ENCODE results near the gene PHTF2. TPM values are rescaled to one million over a fixed set of nuclear protein-coding genes. Genes with fewer than 3 reads are reported as not detected.
"Not testable (repeated sequence)": the region's sequence is repeated elsewhere in the genome, so short reads cannot be mapped to it uniquely, and the experiment has no call there.

The PHTF2 gene
- total RNA-seq, 1 experiment from 2014 or later = 68.9 TPM

GRCh38 chr7:77826300-77826699 is 27.7 kb downstream of the PHTF2 start:
- Histone ChIP-seq H3K4me3 (no peak overlapping the region), H3K4me1 (replicated peaks) (no peaks in the 10 kb centered on the region), H3K36me3 (peaks cover 2% of the 10 kb centered on the region; the same call in 1 of the 2 replicates), H3K9me3 (replicated peaks) (peaks cover 8% of the 10 kb centered on the region), H3K27ac (no peak overlapping the region), H3K27me3 (replicated peaks) (no peaks in the 10 kb centered on the region)
- DNase-seq (ENCODE audit: low read depth in 1 of 2, low spot score in 2 of 2) = no peak

- no peak for DNase-seq (ENCODE audit: low read depth in 1 of 2, low spot score in 2 of 2)
- Histone ChIP-seq H3K4me1 (replicated peaks) (no peaks in the 10 kb centered on the region), H3K27me3 (replicated peaks) (no peaks in the 10 kb centered on the region), H3K27ac (no peak overlapping the region), H3K36me3 (no peaks in the 10 kb centered on the region), H3K4me3 (no peak overlapping the region), H3K9me3 (replicated peaks) (no peaks in the 10 kb centered on the region)
Observed at GRCh38 chr7:77827999-77828398, 29.4 kb downstream of the PHTF2 start.

GRCh38 chr7:77830649-77831355 is 32.2 kb downstream of the PHTF2 start:
- no peaks in the 10 kb centered on the region for H3K9me3 ChIP-seq (replicated peaks)
- DNase-seq (ENCODE audit: low read depth in 1 of 2, low spot score in 2 of 2) = no peak
- no peak overlapping the region for H3K27ac ChIP-seq
- no peaks in the 10 kb centered on the region for H3K36me3 ChIP-seq
- H3K4me1 ChIP-seq (replicated peaks) = peaks cover 18% of the 10 kb centered on the region
- no peak overlapping the region for H3K4me3 ChIP-seq
- H3K27me3 ChIP-seq (replicated peaks) = no peaks in the 10 kb centered on the region

- peaks cover 18% of the 10 kb centered on the region for H3K4me1 ChIP-seq (replicated peaks)
- no peaks in the 10 kb centered on the region for H3K9me3 ChIP-seq (replicated peaks)
- DNase-seq (ENCODE audit: low read depth in 1 of 2, low spot score in 2 of 2) = no peak
- H3K36me3 ChIP-seq = no peaks in the 10 kb centered on the region
- no peak overlapping the region for H3K27ac ChIP-seq
- no peaks in the 10 kb centered on the region for H3K27me3 ChIP-seq (replicated peaks)
- no peak overlapping the region for H3K4me3 ChIP-seq
Observed at GRCh38 chr7:77831481-77831880, 32.9 kb downstream of the PHTF2 start.

- H3K4me1 ChIP-seq (replicated peaks) = peaks cover 18% of the 10 kb centered on the region
- no peak overlapping the region for H3K4me3 ChIP-seq
- no peaks in the 10 kb centered on the region for H3K36me3 ChIP-seq
- H3K27ac ChIP-seq = no peak overlapping the region
- no peaks in the 10 kb centered on the region for H3K27me3 ChIP-seq (replicated peaks)
- no peaks in the 10 kb centered on the region for H3K9me3 ChIP-seq (replicated peaks)
- DNase-seq (ENCODE audit: low read depth in 1 of 2, low spot score in 2 of 2) = no peak
Observed at GRCh38 chr7:77831953-77832352, 33.4 kb downstream of the PHTF2 start.

- Histone ChIP-seq H3K4me3 (no peak overlapping the region), H3K4me1 (replicated peaks) (peaks cover 18% of the 10 kb centered on the region), H3K27me3 (replicated peaks) (no peaks in the 10 kb centered on the region), H3K36me3 (no peaks in the 10 kb centered on the region), H3K27ac (no peak overlapping the region), H3K9me3 (replicated peaks) (no peaks in the 10 kb centered on the region)
- no peak for DNase-seq (ENCODE audit: low read depth in 1 of 2, low spot score in 2 of 2)
Observed at GRCh38 chr7:77833136-77833535, 34.6 kb downstream of the PHTF2 start.

GRCh38 chr7:77836425-77836824 is 37.9 kb downstream of the PHTF2 start:
- H3K36me3 ChIP-seq; H3K9me3 ChIP-seq (replicated peaks); H3K27me3 ChIP-seq (replicated peaks); H3K4me3 ChIP-seq; H3K27ac ChIP-seq; DNase-seq (ENCODE audit: low read depth in 1 of 2, low spot score in 2 of 2): not testable (repeated sequence)
- peaks cover 18% of the 10 kb centered on the region for H3K4me1 ChIP-seq (replicated peaks)

GRCh38 chr7:77837275-77837674 is 38.7 kb downstream of the PHTF2 start:
- no peaks in the 10 kb centered on the region for H3K27me3 ChIP-seq (replicated peaks)
- H3K27ac ChIP-seq = no peak overlapping the region
- H3K4me1 ChIP-seq (replicated peaks) = peaks cover 18% of the 10 kb centered on the region
- DNase-seq (ENCODE audit: low read depth in 1 of 2, low spot score in 2 of 2) = no peak
- no peaks in the 10 kb centered on the region for H3K9me3 ChIP-seq (replicated peaks)
- no peaks in the 10 kb centered on the region for H3K36me3 ChIP-seq
- H3K4me3 ChIP-seq = no peak overlapping the region

GRCh38 chr7:77837966-77838365 is 39.4 kb downstream of the PHTF2 start:
- H3K9me3 ChIP-seq (replicated peaks) = no peaks in the 10 kb centered on the region
- H3K36me3 ChIP-seq = no peaks in the 10 kb centered on the region
- no peak overlapping the region for H3K27ac ChIP-seq
- no peak overlapping the region for H3K4me3 ChIP-seq
- H3K27me3 ChIP-seq (replicated peaks) = no peaks in the 10 kb centered on the region
- H3K4me1 ChIP-seq (replicated peaks) = peaks cover 18% of the 10 kb centered on the region
- no peak for DNase-seq (ENCODE audit: low read depth in 1 of 2, low spot score in 2 of 2)

- no peak overlapping the region for H3K27ac ChIP-seq
- peaks cover 15% of the 10 kb centered on the region for H3K4me1 ChIP-seq (replicated peaks)
- no peak for DNase-seq (ENCODE audit: low read depth in 1 of 2, low spot score in 2 of 2)
- no peaks in the 10 kb centered on the region for H3K27me3 ChIP-seq (replicated peaks)
- no peak overlapping the region for H3K4me3 ChIP-seq
- no peaks in the 10 kb centered on the region for H3K9me3 ChIP-seq (replicated peaks)
- no peaks in the 10 kb centered on the region for H3K36me3 ChIP-seq
Observed at GRCh38 chr7:77838929-77839491, 40.4 kb downstream of the PHTF2 start.

GRCh38 chr7:77839919-77840318 is 41.3 kb downstream of the PHTF2 start:
- DNase-seq (ENCODE audit: low read depth in 1 of 2, low spot score in 2 of 2) = no peak
- Histone ChIP-seq H3K36me3 (no peaks in the 10 kb centered on the region), H3K4me1 (replicated peaks) (peaks cover 6% of the 10 kb centered on the region)

GRCh38 chr7:77843194-77843593 is 44.6 kb downstream of the PHTF2 start:
- DNase-seq (ENCODE audit: low read depth in 1 of 2, low spot score in 2 of 2) = no peak

More at GRCh38 chr7:77839919-77840318, 41.3 kb downstream of the PHTF2 start:
- Histone ChIP-seq H3K27me3 (replicated peaks) (no peaks in the 10 kb centered on the region), H3K27ac (no peak overlapping the region), H3K4me3 (no peak overlapping the region), H3K9me3 (replicated peaks) (no peaks in the 10 kb centered on the region)

GRCh38 chr7:77846317-77847092 is 47.9 kb downstream of the PHTF2 start:
- Histone ChIP-seq H3K4me3 (no peak overlapping the region), H3K9me3 (replicated peaks) (no peaks in the 10 kb centered on the region), H3K27me3 (replicated peaks) (no peaks in the 10 kb centered on the region), H3K36me3 (no peaks in the 10 kb centered on the region), H3K4me1 (replicated peaks) (no peaks in the 10 kb centered on the region), H3K27ac (no peak overlapping the region)
- no peak for DNase-seq (ENCODE audit: low read depth in 1 of 2, low spot score in 2 of 2)

More at GRCh38 chr7:77843194-77843593, 44.6 kb downstream of the PHTF2 start:
- Histone ChIP-seq H3K9me3 (replicated peaks) (no peaks in the 10 kb centered on the region), H3K36me3 (no peaks in the 10 kb centered on the region), H3K27ac (no peak overlapping the region), H3K4me3 (no peak overlapping the region), H3K4me1 (replicated peaks) (no peaks in the 10 kb centered on the region), H3K27me3 (replicated peaks) (no peaks in the 10 kb centered on the region)

All from SJSA1 (cell line).